GM23338 (cell line): ENCODE measurements around the gene HECTD1. TPM values are rescaled to one million over a fixed set of nuclear protein-coding genes. Genes with fewer than 3 reads are reported as not detected.

Experiments used
- ATAC-seq: fragments of 200-7000 bp; cut with Tn5 transposase; 3 replicates; pipeline ENCODE4 v1.9.1; 2020
- DNase-seq: peaks from one replicate; pipeline ENCODE4 v3.0.0-alpha.2; 2015; ENCODE audit warnings: low spot score
- H2AFZ ChIP-seq: fragments of 200-600 bp; sonication (generic); 2 replicates; pipeline ENCODE4 v1.8.0; 2016; ENCODE audit warnings: antibody characterized with exemption, mild to moderate bottlenecking, moderate library complexity
- H3F3A ChIP-seq: fragments of 200-600 bp; sonication (generic); replicated peaks from 2 replicates; pipeline ENCODE4 v1.8.0; 2017; ENCODE audit warnings: antibody characterized with exemption, mixed run types, low read depth
- H3K27ac ChIP-seq: fragments of 200-600 bp; sonication (generic); 2 replicates; pipeline ENCODE4 v1.6.1; 2016; ENCODE audit warnings: low read depth
- H3K27me3 ChIP-seq: fragments of 200-600 bp; sonication (generic); 2 replicates; pipeline ENCODE4 v1.8.0; 2016; ENCODE audit warnings: mild to moderate bottlenecking, mixed run types, moderate library complexity; ENCODE audit not compliant: insufficient read depth
- H3K36me3 ChIP-seq: fragments of 200-600 bp; sonication (generic); 2 replicates; pipeline ENCODE4 v1.8.0; 2016; ENCODE audit warnings: mild to moderate bottlenecking; ENCODE audit not compliant: insufficient read depth
- H3K4me1 ChIP-seq: fragments of 200-600 bp; sonication (generic); 2 replicates; pipeline ENCODE4 v1.8.0; 2016; ENCODE audit warnings: mild to moderate bottlenecking, moderate library complexity; ENCODE audit not compliant: insufficient read depth
- H3K4me2 ChIP-seq: fragments of 200-600 bp; sonication (generic); 2 replicates; pipeline ENCODE4 v1.7.1; 2017; ENCODE audit warnings: mixed run types
- H3K4me3 ChIP-seq: fragments of 200-600 bp; sonication (generic); 2 replicates; pipeline ENCODE4 v1.6.1; 2016; ENCODE audit warnings: mixed run types
- H3K79me2 ChIP-seq: fragments of 200-600 bp; sonication (generic); replicated peaks from 2 replicates; pipeline ENCODE4 v1.8.0; 2017; ENCODE audit warnings: mild to moderate bottlenecking; ENCODE audit not compliant: insufficient read depth
- H3K9me2 ChIP-seq: fragments of 200-600 bp; sonication (generic); 2 replicates; pipeline ENCODE4 v1.8.0; 2017; ENCODE audit not compliant: insufficient read depth
- H4K20me1 ChIP-seq: fragments of 200-600 bp; sonication (generic); replicated peaks from 2 replicates; pipeline ENCODE4 v1.8.0; 2017; ENCODE audit warnings: mild to moderate bottlenecking; ENCODE audit not compliant: insufficient read depth
- H3K27ac Mint-ChIP-seq: 2 replicates; pipeline ENCODE4 v1.8.0; 2020; ENCODE audit warnings: inconsistent platforms, mild to moderate bottlenecking, moderate library complexity, mixed read lengths
- H3K27me3 Mint-ChIP-seq: 3 replicates; pipeline ENCODE4 v1.8.0; 2022; ENCODE audit warnings: low read depth, mild to moderate bottlenecking, moderate library complexity, mixed read lengths, inconsistent platforms; ENCODE audit not compliant: insufficient read depth, poor library complexity
- H3K36me3 Mint-ChIP-seq: 3 replicates; pipeline ENCODE4 v1.8.0; 2021; ENCODE audit warnings: low read depth, mild to moderate bottlenecking, inconsistent platforms, moderate library complexity, mixed read lengths
- H3K4me1 Mint-ChIP-seq: 3 replicates; pipeline ENCODE4 v1.8.0; 2020; ENCODE audit warnings: mild to moderate bottlenecking, inconsistent platforms, mixed read lengths
- H3K4me3 Mint-ChIP-seq: 3 replicates; pipeline ENCODE4 v1.8.0; 2021; ENCODE audit warnings: moderate library complexity, mild to moderate bottlenecking, inconsistent platforms, mixed read lengths
- H3K9me3 Mint-ChIP-seq: 3 replicates; pipeline ENCODE4 v1.8.0; 2020; ENCODE audit warnings: moderate library complexity, mild to moderate bottlenecking, inconsistent platforms, mixed read lengths
- CREB1 ChIP-seq: fragments of 250-450 bp; sonication (Bioruptor Pico); IDR thresholded peaks from 2 replicates; pipeline ENCODE4 v1.5.0; 2020; ENCODE audit warnings: low read depth, mild to moderate bottlenecking, moderate library complexity
- CTCF ChIP-seq, 2 experiments: fragments of 200-600 bp in 1 of 2; sonication (generic) in 1 of 2; conservative IDR thresholded peaks; 2 replicates each; pipeline versions ENCODE4 v1.5.1 to v1.6.1; 2016 to 2017; ENCODE audit warnings: antibody characterized with exemption in 2 of 2, low read depth in 2 of 2, mild to moderate bottlenecking in 2 of 2, moderate library complexity in 1 of 2
- EZH2 ChIP-seq: fragments of 200-600 bp; sonication (generic); IDR thresholded peaks from one replicate; pipeline ENCODE4 v1.8.0; 2017; ENCODE audit warnings: antibody characterized with exemption, mild to moderate bottlenecking, low read depth; ENCODE audit not compliant: unreplicated experiment
- EZH2phosphoT487 ChIP-seq: fragments of 200-600 bp; sonication (generic); IDR thresholded peaks from one replicate; pipeline ENCODE4 v1.8.1; 2018; ENCODE audit warnings: antibody characterized with exemption; ENCODE audit not compliant: unreplicated experiment
- JUNB ChIP-seq: IDR thresholded peaks from one replicate; pipeline ENCODE4 v1.6.1; 2016; ENCODE audit warnings: antibody characterized with exemption; ENCODE audit not compliant: unreplicated experiment
- NANOG ChIP-seq: IDR thresholded peaks from 2 replicates; pipeline ENCODE4 v1.6.1; 2016; ENCODE audit warnings: antibody characterized with exemption, borderline replicate concordance
- STAT1 ChIP-seq: IDR thresholded peaks from one replicate; pipeline ENCODE4 v1.6.1; 2016; ENCODE audit warnings: antibody characterized with exemption; ENCODE audit not compliant: unreplicated experiment
- ZNF331 ChIP-seq: fragments of 250-450 bp; sonication (Bioruptor Pico); IDR thresholded peaks from 2 replicates; pipeline ENCODE4 v1.5.0; 2020; ENCODE audit warnings: low read depth, mild to moderate bottlenecking, moderate library complexity
- polyA plus RNA-seq: library from polyadenylated mRNA; unstranded; fragments of >200 nt; fragmentation: Nextera tagmentation; extraction: Ambion mirVana; gene quantifications from 2 replicates; pipeline ENCODE4 v1.2.1, GENCODE V29; 2016
- total RNA-seq: library from RNA; depleted of rRNA; stranded (reverse); fragments of >200 nt; shearing (Covaris generic); gene quantifications from 2 replicates; pipeline ENCODE4 v1.2.3, GENCODE V29; 2014
- TF ChIP-seq, protein P1 (sequence below): IDR thresholded peaks from one replicate; pipeline ENCODE4 v1.6.1; 2018; ENCODE audit warnings: antibody characterized with exemption; ENCODE audit not compliant: unreplicated experiment
- TF ChIP-seq, protein P2 (sequence below): IDR thresholded peaks from 2 replicates; pipeline ENCODE4 v1.6.1; 2016; ENCODE audit warnings: antibody characterized with exemption

Gene HECTD1
- total and polyA plus RNA-seq, 2 experiments from 2014 or later = 42.1 to 132 TPM

DNA sequence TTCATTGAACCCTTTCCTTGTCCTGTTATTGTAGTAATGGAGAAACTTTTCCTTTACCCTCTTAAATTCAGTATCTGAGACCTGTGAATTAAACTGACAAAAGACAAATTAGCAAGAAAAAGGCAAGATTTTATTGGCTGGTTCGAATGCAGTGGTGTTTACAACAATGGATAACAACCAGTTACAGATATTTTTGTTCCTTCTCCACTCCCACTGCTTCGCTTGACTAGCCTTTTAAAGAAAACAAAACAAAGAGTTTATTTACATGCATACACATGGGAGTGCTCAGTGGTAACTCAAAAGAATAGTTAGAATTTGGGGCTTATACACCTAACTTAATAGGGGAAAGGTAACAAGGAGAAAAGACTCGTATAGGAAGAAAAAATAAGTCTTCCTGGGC is 37.0 kb upstream of the HECTD1 start:
- Mint-ChIP-seq H3K27ac (peak overlapping the region; percentile 35; the same call in 1 of the 2 replicates), H3K4me1 (peaks cover 12% of the 10 kb centered on the region), H3K9me3 (peaks cover 3% of the 10 kb centered on the region; the same call in 2 of the 3 replicates), H3K27me3 (peaks cover 11% of the 10 kb centered on the region), H3K4me3 (no peak overlapping the region), H3K36me3 (peaks cover 2% of the 10 kb centered on the region; the same call in 1 of the 3 replicates)
- Histone ChIP-seq H4K20me1 (no peaks in the 10 kb centered on the region), H3K36me3 (no peaks in the 10 kb centered on the region), H3K4me2 (no peak overlapping the region), H3K4me1 (peaks cover 8% of the 10 kb centered on the region; the same call in 1 of the 2 replicates), H3K9me2 (peaks cover 3% of the 10 kb centered on the region; the same call in 1 of the 2 replicates), H3K4me3 (no peak overlapping the region), H3F3A (no peaks in the 10 kb centered on the region), H3K79me2 (no peaks in the 10 kb centered on the region), H2AFZ (no peak overlapping the region), H3K27me3 (no peaks in the 10 kb centered on the region), H3K27ac (0 out of 2 replicates have a peak overlapping the region, but pooled peaks have one; percentile 1)
- TF ChIP-seq, protein P1, sequence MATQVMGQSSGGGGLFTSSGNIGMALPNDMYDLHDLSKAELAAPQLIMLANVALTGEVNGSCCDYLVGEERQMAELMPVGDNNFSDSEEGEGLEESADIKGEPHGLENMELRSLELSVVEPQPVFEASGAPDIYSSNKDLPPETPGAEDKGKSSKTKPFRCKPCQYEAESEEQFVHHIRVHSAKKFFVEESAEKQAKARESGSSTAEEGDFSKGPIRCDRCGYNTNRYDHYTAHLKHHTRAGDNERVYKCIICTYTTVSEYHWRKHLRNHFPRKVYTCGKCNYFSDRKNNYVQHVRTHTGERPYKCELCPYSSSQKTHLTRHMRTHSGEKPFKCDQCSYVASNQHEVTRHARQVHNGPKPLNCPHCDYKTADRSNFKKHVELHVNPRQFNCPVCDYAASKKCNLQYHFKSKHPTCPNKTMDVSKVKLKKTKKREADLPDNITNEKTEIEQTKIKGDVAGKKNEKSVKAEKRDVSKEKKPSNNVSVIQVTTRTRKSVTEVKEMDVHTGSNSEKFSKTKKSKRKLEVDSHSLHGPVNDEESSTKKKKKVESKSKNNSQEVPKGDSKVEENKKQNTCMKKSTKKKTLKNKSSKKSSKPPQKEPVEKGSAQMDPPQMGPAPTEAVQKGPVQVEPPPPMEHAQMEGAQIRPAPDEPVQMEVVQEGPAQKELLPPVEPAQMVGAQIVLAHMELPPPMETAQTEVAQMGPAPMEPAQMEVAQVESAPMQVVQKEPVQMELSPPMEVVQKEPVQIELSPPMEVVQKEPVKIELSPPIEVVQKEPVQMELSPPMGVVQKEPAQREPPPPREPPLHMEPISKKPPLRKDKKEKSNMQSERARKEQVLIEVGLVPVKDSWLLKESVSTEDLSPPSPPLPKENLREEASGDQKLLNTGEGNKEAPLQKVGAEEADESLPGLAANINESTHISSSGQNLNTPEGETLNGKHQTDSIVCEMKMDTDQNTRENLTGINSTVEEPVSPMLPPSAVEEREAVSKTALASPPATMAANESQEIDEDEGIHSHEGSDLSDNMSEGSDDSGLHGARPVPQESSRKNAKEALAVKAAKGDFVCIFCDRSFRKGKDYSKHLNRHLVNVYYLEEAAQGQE = no peak
- TF ChIP-seq JUNB = no peak
- TF ChIP-seq CREB1 (CRISPR knock-in tag) = no peak
- no peak for TF ChIP-seq EZH2
- TF ChIP-seq STAT1 = no peak
- TF ChIP-seq, protein P2, sequence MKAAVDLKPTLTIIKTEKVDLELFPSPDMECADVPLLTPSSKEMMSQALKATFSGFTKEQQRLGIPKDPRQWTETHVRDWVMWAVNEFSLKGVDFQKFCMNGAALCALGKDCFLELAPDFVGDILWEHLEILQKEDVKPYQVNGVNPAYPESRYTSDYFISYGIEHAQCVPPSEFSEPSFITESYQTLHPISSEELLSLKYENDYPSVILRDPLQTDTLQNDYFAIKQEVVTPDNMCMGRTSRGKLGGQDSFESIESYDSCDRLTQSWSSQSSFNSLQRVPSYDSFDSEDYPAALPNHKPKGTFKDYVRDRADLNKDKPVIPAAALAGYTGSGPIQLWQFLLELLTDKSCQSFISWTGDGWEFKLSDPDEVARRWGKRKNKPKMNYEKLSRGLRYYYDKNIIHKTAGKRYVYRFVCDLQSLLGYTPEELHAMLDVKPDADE = no peak
- TF ChIP-seq ZNF331 (CRISPR knock-in tag) = no peak
- DNase-seq (peak; percentile 33), ATAC-seq (peak; percentile 65)

DNA sequence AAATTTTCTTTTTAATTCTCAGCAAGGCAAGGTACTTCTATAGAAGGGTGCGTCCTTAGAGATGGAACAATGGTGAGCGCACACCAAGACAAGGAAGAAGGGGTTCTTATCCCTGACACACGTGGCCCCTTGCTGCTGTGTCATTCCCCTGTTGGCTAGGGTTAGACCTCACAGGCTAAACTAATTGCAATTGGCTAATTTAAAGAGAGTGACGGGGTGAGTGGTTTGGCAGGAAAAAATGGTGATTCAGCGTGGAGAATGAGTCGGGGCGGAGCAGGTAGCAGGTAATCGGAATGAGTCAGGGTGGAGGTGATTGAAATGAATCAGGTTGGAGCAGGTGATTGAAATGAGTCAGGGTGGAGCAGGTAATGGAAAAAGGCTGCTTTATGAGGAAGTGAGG is 36.3 kb upstream of the HECTD1 start:
- Histone ChIP-seq H3K4me3 (no peak overlapping the region), H3K4me2 (no peak overlapping the region), H3K27ac (no peak overlapping the region), H3K27me3 (no peaks in the 10 kb centered on the region), H3K79me2 (no peaks in the 10 kb centered on the region), H3F3A (no peaks in the 10 kb centered on the region), H3K36me3 (no peaks in the 10 kb centered on the region), H3K9me2 (peaks cover 3% of the 10 kb centered on the region; the same call in 1 of the 2 replicates), H4K20me1 (no peaks in the 10 kb centered on the region), H3K4me1 (peaks cover 8% of the 10 kb centered on the region; the same call in 1 of the 2 replicates), H2AFZ (peak overlapping the region; percentile 49; the same call in 1 of the 2 replicates)
- H3K9me3 Mint-ChIP-seq = no peaks in the 10 kb centered on the region; the same call in 2 of the 3 replicates
- ATAC-seq (peak; percentile 61), DNase-seq (peak; percentile 27)
- H3K4me1 Mint-ChIP-seq = peaks cover 12% of the 10 kb centered on the region
- peaks cover 10% of the 10 kb centered on the region for H3K27me3 Mint-ChIP-seq
- no peak overlapping the region for H3K4me3 Mint-ChIP-seq
- H3K36me3 Mint-ChIP-seq = no peaks in the 10 kb centered on the region
- peak overlapping the region; percentile 74 for H3K27ac Mint-ChIP-seq
- no peak for TF ChIP-seq STAT1
- no peak for TF ChIP-seq EZH2phosphoT487
- no peak for TF ChIP-seq JUNB
- TF ChIP-seq CREB1 (CRISPR knock-in tag) = no peak
- TF ChIP-seq, protein P2 = no peak
- TF ChIP-seq CTCF (conservative IDR thresholded peaks at IDR 0.05; ENCODE audit: low read depth in 2 of 2) = no peak
- no peak for TF ChIP-seq NANOG
